CD4-positive, alpha-beta T cell (primary cell): ENCODE results near the gene WDFY2. TPM values are rescaled to one million over a fixed set of nuclear protein-coding genes. Genes with fewer than 3 reads are reported as not detected.
A peak's percentile ranks its signal among the peaks of the same experiment; 100 is the strongest.

Source experiments
- ATAC-seq: fragments of 200-7000 bp; cut with Tn5 transposase; one replicate; pipeline ENCODE4 v1.10.0; 2022; ENCODE audit warnings: mild to moderate bottlenecking; ENCODE audit not compliant: poor library complexity
- CTCF ChIA-PET: fragments of 350-600 bp; sonication (Branson Sonifier 250); formaldehyde crosslinking; loops from one replicate; lab custom pipeline; 2021; ENCODE audit warnings: antibody characterized with exemption, inconsistent platforms; lab: Charles Lee
- POLR2A ChIA-PET: fragments of 350-600 bp; sonication (Branson Sonifier 250); formaldehyde crosslinking; loops from one replicate; lab custom pipeline; 2021; ENCODE audit warnings: antibody characterized with exemption, inconsistent platforms; lab: Charles Lee
- DNase-seq, 14 experiments: peaks; one replicate each; pipeline ENCODE4 v3.0.0-alpha.2; 2013 to 2020; ENCODE audit warnings: mixed read lengths in 2 of 14
- H3K27ac ChIP-seq, 2 donors: one replicate each; pipeline versions ENCODE4 v1.5.1 to v1.7.0; 2013; ENCODE audit warnings: low read length in 2 of 2, low read depth in 1 of 2, mild to moderate bottlenecking in 1 of 2
- H3K27me3 ChIP-seq, 2 experiments: 1 replicate in 1 of 2; 2 replicates in 1 of 2; pipeline versions ENCODE4 v1.6.1 to v1.7.0; 2013; ENCODE audit warnings: low read length in 2 of 2, control low read depth in 1 of 2, mild to moderate bottlenecking in 1 of 2, moderate library complexity in 1 of 2; ENCODE audit not compliant: insufficient read depth in 2 of 2, control insufficient read depth in 1 of 2
- H3K36me3 ChIP-seq: one replicate; pipeline ENCODE4 v1.6.1; 2013; ENCODE audit warnings: low read length, control low read depth; ENCODE audit not compliant: insufficient read depth
- H3K4me1 ChIP-seq: one replicate; pipeline ENCODE4 v1.6.1; 2013; ENCODE audit warnings: low read length, control low read depth; ENCODE audit not compliant: insufficient read depth
- H3K4me3 ChIP-seq: one replicate; pipeline ENCODE4 v1.5.1; 2013; ENCODE audit warnings: mild to moderate bottlenecking, low read length, moderate library complexity
- H3K9me3 ChIP-seq, 2 experiments: 1 replicate in 1 of 2; 2 replicates in 1 of 2; pipeline versions ENCODE4 v1.6.1 to v1.7.0; 2013; ENCODE audit warnings: low read length in 2 of 2, mild to moderate bottlenecking in 2 of 2, control low read depth in 1 of 2, moderate library complexity in 1 of 2; ENCODE audit not compliant: control insufficient read depth in 1 of 2, insufficient read depth in 1 of 2
- H3K27ac Mint-ChIP-seq: one replicate; pipeline ENCODE4 v1.8.0; 2020; ENCODE audit warnings: mixed read lengths
- H3K27me3 Mint-ChIP-seq: one replicate; pipeline ENCODE4 v1.8.0; 2021; ENCODE audit warnings: mixed read lengths
- H3K36me3 Mint-ChIP-seq: one replicate; pipeline ENCODE4 v1.8.0; 2021; ENCODE audit warnings: low read depth, mixed read lengths
- H3K4me1 Mint-ChIP-seq: one replicate; pipeline ENCODE4 v1.8.0; 2021; ENCODE audit warnings: low read depth, mixed read lengths
- H3K4me3 Mint-ChIP-seq: one replicate; pipeline ENCODE4 v1.8.0; 2020; ENCODE audit warnings: mild to moderate bottlenecking, mixed read lengths
- H3K9me3 Mint-ChIP-seq: one replicate; pipeline ENCODE4 v1.8.0; 2020; ENCODE audit warnings: mixed read lengths
- CTCF ChIP-seq: fragments of 200-600 bp; IDR thresholded peaks from one replicate; pipeline ENCODE4 v1.8.0; 2022; ENCODE audit warnings: antibody characterized with exemption, mild to moderate bottlenecking
- intact Hi-C, 2 experiments: fragments of 100-400 bp; cut with DNase I in 1 of 2; cut with micrococcal nuclease in 1 of 2; formaldehyde crosslinking; loops; one replicate each; pipeline versions ENCODE4 v1.15.1 to v1.9.0; 2023 to 2025; cut with DNase I, micrococcal nuclease
- total RNA-seq, 174 experiments: library from RNA in 2 of 174; stranded (reverse) in 2 of 174; gene quantifications; one replicate each; pipeline ENCODE4 v1.2.3 and lab custom pipeline; 2021 to 2026

WDFY2 gene
- total RNA-seq, 2 experiments from 2014 or later, result 21.4 to 21.9 TPM

- Mint-ChIP-seq H3K4me1 (peaks cover 11% of the 10 kb centered on the region), H3K9me3 (no peaks in the 10 kb centered on the region), H3K36me3 (peaks cover 34% of the 10 kb centered on the region), H3K27me3 (no peaks in the 10 kb centered on the region), H3K4me3 (no peak overlapping the region), H3K27ac (no peak overlapping the region)
- peaks cover 20% of the 10 kb centered on the region for H3K36me3 ChIP-seq
- ChIA-PET POLR2A (no interaction called here), CTCF (no interaction called here)
- H3K27ac ChIP-seq, result no peak overlapping the region
- no peaks in the 10 kb centered on the region for H3K9me3 ChIP-seq
- no peak for DNase-seq
- intact Hi-C loops, result loop anchor here in 1 of 2 experiments (10.0 kb wide), 1 partner anchor 86 kb away; no protein-coding TSS in a partner anchor
- peaks cover 11% of the 10 kb centered on the region for H3K4me1 ChIP-seq
- H3K27me3 ChIP-seq, result no peaks in the 10 kb centered on the region
- H3K4me3 ChIP-seq, result no peak overlapping the region
- ATAC-seq, result no peak
- TF ChIP-seq CTCF, result no peak
Observed at GRCh38 chr13:51730927-51731326, 146.7 kb downstream of the WDFY2 start.

- no peak for ATAC-seq
- H3K27ac Mint-ChIP-seq, result no peak overlapping the region
- CTCF ChIA-PET, result no interaction called here
- Histone ChIP-seq H3K27me3 (no peaks in the 10 kb centered on the region), H3K27ac (no peak overlapping the region), H3K4me1 (peaks cover 11% of the 10 kb centered on the region), H3K36me3 (peaks cover 20% of the 10 kb centered on the region), H3K4me3 (no peak overlapping the region), H3K9me3 (no peaks in the 10 kb centered on the region)
- TF ChIP-seq CTCF, result no peak
- H3K27me3 Mint-ChIP-seq, result no peaks in the 10 kb centered on the region
- H3K36me3 Mint-ChIP-seq, result peaks cover 29% of the 10 kb centered on the region
- H3K4me1 Mint-ChIP-seq, result peaks cover 11% of the 10 kb centered on the region
- no peak overlapping the region for H3K4me3 Mint-ChIP-seq
- no peak for DNase-seq
- POLR2A ChIA-PET, result no interaction called here
- no peaks in the 10 kb centered on the region for H3K9me3 Mint-ChIP-seq
- intact Hi-C loops, result loop anchor here in 1 of 2 experiments (10.0 kb wide), 1 partner anchor 87 kb away; no protein-coding TSS in a partner anchor
Observed at GRCh38 chr13:51731759-51732158, 147.5 kb downstream of the WDFY2 start.

- CTCF ChIA-PET, result no interaction called here
- Mint-ChIP-seq H3K9me3 (no peaks in the 10 kb centered on the region), H3K27ac (peak overlapping the region; percentile 7), H3K4me3 (no peak overlapping the region), H3K4me1 (peaks cover 16% of the 10 kb centered on the region), H3K27me3 (no peaks in the 10 kb centered on the region), H3K36me3 (peaks cover 35% of the 10 kb centered on the region)
- Histone ChIP-seq H3K4me3 (no peak overlapping the region), H3K9me3 (no peaks in the 10 kb centered on the region), H3K27me3 (no peaks in the 10 kb centered on the region), H3K4me1 (peaks cover 13% of the 10 kb centered on the region), H3K27ac (no peak overlapping the region), H3K36me3 (peaks cover 14% of the 10 kb centered on the region)
- POLR2A ChIA-PET, result no interaction called here
- DNase-seq (no peak), ATAC-seq (no peak)
- no peak for TF ChIP-seq CTCF
- intact Hi-C loops, result loop anchor here in 1 of 2 experiments (10.0 kb wide), 1 partner anchor 89 kb away; no protein-coding TSS in a partner anchor
Observed at GRCh38 chr13:51733374-51734298, 149.4 kb downstream of the WDFY2 start.
